ENCODE measurements around the gene EXOSC5. TPM values are rescaled to one million over a fixed set of nuclear protein-coding genes. Genes with fewer than 3 reads are reported as not detected.

The EXOSC5 gene
- total and polyA plus RNA-seq, 2 of the 13 experiments (the other 11 are each of a cell fraction or from before 2014, with no cell fraction given): 24.1 to 26.5 TPM

DNA sequence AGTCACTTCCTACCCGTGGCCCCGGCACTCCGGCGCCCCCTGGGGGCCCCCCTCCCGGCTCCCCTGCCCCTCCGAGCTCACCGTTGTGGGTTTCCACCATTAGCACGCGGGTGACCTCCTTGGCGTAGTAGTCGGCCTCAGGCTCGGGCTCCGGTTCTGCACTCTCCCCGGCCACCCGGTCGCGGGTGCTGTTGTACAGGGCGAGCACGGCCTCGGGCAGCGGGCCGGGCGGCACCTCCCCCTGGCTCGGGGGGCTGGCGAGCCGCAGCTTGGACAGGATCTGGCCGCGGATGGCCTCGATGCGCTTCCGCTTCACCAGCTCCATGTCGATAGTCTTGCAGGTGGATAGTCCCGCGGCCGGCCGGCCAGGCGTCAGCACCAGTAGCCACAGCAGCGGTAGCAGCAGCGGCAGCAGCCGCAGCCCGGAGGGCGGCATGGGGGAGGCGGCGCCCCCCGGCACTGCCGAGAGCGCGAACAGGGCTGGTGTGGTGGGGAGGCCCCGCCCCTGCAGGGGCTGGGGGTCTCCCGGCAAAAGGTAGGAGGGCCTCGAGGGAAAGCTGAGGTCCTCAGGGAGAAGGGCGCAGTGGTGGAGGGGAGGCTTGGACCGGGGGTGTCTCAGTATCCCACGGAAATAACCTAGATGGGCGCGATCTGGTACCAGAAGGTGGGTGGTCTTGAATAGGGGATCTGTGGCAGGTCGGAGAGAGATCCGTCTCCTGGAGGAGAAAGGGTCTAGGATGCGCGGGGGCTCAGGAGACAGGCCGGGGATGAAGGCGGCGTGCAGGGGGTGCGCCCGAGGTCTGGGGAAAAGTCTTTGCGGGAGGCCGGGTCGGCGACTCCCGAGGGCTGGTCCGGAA, 44.3 kb downstream of the EXOSC5 start (continued):
- no peak for TF ChIP-seq HCFC1 (IDR thresholded peaks at IDR 0.05; ENCODE audit: low read depth, low read length)
- TF ChIP-seq, protein P1, sequence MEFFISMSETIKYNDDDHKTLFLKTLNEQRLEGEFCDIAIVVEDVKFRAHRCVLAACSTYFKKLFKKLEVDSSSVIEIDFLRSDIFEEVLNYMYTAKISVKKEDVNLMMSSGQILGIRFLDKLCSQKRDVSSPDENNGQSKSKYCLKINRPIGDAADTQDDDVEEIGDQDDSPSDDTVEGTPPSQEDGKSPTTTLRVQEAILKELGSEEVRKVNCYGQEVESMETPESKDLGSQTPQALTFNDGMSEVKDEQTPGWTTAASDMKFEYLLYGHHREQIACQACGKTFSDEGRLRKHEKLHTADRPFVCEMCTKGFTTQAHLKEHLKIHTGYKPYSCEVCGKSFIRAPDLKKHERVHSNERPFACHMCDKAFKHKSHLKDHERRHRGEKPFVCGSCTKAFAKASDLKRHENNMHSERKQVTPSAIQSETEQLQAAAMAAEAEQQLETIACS (CRISPR knock-in tag; IDR thresholded peaks at IDR 0.05): no peak
- TF ChIP-seq, protein P2, sequence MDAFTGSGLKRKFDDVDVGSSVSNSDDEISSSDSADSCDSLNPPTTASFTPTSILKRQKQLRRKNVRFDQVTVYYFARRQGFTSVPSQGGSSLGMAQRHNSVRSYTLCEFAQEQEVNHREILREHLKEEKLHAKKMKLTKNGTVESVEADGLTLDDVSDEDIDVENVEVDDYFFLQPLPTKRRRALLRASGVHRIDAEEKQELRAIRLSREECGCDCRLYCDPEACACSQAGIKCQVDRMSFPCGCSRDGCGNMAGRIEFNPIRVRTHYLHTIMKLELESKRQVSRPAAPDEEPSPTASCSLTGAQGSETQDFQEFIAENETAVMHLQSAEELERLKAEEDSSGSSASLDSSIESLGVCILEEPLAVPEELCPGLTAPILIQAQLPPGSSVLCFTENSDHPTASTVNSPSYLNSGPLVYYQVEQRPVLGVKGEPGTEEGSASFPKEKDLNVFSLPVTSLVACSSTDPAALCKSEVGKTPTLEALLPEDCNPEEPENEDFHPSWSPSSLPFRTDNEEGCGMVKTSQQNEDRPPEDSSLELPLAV (CRISPR knock-in tag; conservative IDR thresholded peaks at IDR 0.05; ENCODE audit: low read depth): no peak
- no peak for TF ChIP-seq KLF6 (CRISPR knock-in tag; IDR thresholded peaks at IDR 0.05)
- TF ChIP-seq KAT8 (CRISPR knock-in tag; IDR thresholded peaks at IDR 0.05): peak; percentile 63; the same call in 1 of the 2 replicates
- peak in 1 of 2 experiments; percentile 54; a peak in 2 of 4 replicates for TF ChIP-seq POLR2A (IDR thresholded peaks at IDR 0.05; ENCODE audit: insufficient read depth in 1 of 2, low read depth in 2 of 2, low read length in 2 of 2)
- TF ChIP-seq, protein P3, sequence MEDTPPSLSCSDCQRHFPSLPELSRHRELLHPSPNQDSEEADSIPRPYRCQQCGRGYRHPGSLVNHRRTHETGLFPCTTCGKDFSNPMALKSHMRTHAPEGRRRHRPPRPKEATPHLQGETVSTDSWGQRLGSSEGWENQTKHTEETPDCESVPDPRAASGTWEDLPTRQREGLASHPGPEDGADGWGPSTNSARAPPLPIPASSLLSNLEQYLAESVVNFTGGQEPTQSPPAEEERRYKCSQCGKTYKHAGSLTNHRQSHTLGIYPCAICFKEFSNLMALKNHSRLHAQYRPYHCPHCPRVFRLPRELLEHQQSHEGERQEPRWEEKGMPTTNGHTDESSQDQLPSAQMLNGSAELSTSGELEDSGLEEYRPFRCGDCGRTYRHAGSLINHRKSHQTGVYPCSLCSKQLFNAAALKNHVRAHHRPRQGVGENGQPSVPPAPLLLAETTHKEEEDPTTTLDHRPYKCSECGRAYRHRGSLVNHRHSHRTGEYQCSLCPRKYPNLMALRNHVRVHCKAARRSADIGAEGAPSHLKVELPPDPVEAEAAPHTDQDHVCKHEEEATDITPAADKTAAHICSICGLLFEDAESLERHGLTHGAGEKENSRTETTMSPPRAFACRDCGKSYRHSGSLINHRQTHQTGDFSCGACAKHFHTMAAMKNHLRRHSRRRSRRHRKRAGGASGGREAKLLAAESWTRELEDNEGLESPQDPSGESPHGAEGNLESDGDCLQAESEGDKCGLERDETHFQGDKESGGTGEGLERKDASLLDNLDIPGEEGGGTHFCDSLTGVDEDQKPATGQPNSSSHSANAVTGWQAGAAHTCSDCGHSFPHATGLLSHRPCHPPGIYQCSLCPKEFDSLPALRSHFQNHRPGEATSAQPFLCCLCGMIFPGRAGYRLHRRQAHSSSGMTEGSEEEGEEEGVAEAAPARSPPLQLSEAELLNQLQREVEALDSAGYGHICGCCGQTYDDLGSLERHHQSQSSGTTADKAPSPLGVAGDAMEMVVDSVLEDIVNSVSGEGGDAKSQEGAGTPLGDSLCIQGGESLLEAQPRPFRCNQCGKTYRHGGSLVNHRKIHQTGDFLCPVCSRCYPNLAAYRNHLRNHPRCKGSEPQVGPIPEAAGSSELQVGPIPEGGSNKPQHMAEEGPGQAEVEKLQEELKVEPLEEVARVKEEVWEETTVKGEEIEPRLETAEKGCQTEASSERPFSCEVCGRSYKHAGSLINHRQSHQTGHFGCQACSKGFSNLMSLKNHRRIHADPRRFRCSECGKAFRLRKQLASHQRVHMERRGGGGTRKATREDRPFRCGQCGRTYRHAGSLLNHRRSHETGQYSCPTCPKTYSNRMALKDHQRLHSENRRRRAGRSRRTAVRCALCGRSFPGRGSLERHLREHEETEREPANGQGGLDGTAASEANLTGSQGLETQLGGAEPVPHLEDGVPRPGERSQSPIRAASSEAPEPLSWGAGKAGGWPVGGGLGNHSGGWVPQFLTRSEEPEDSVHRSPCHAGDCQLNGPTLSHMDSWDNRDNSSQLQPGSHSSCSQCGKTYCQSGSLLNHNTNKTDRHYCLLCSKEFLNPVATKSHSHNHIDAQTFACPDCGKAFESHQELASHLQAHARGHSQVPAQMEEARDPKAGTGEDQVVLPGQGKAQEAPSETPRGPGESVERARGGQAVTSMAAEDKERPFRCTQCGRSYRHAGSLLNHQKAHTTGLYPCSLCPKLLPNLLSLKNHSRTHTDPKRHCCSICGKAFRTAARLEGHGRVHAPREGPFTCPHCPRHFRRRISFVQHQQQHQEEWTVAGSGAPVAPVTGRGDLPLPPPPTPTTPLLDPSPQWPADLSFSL (CRISPR knock-in tag; IDR thresholded peaks at IDR 0.05): no peak
- no peak for TF ChIP-seq ELF3 (CRISPR knock-in tag; IDR thresholded peaks at IDR 0.05)
- TF ChIP-seq ZNF256 (CRISPR knock-in tag; conservative IDR thresholded peaks at IDR 0.05): peak; percentile 42; the same call in 1 of the 2 replicates
- TF ChIP-seq XRCC5 (optimal IDR thresholded peaks at IDR 0.05; ENCODE audit: low read length): no peak
- peak; percentile 60; the same call in 1 of the 2 replicates for TF ChIP-seq KDM3A (CRISPR knock-in tag; IDR thresholded peaks at IDR 0.05; ENCODE audit: low read depth)
- no peak for TF ChIP-seq FOXA1 (IDR thresholded peaks at IDR 0.05)
- 0 out of 2 replicates have a peak, but pooled peaks have one; percentile 8 for TF ChIP-seq FOXA1 (CRISPR knock-in tag; IDR thresholded peaks at IDR 0.05)
- TF ChIP-seq, protein P4, sequence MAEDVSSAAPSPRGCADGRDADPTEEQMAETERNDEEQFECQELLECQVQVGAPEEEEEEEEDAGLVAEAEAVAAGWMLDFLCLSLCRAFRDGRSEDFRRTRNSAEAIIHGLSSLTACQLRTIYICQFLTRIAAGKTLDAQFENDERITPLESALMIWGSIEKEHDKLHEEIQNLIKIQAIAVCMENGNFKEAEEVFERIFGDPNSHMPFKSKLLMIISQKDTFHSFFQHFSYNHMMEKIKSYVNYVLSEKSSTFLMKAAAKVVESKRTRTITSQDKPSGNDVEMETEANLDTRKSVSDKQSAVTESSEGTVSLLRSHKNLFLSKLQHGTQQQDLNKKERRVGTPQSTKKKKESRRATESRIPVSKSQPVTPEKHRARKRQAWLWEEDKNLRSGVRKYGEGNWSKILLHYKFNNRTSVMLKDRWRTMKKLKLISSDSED (CRISPR knock-in tag; IDR thresholded peaks at IDR 0.05): no peak
- TF ChIP-seq ZBTB1 (CRISPR knock-in tag; IDR thresholded peaks at IDR 0.05; ENCODE audit: borderline replicate concordance): no peak
- TF ChIP-seq GTF3A (CRISPR knock-in tag; conservative IDR thresholded peaks at IDR 0.05): no peak
- no peak for TF ChIP-seq LCORL (IDR thresholded peaks at IDR 0.05)
- peak; percentile 34; the same call in 1 of the 2 replicates for TF ChIP-seq LCORL (CRISPR knock-in tag; IDR thresholded peaks at IDR 0.05)
- TF ChIP-seq ZFP37 (CRISPR knock-in tag; IDR thresholded peaks at IDR 0.05; ENCODE audit: borderline replicate concordance): no peak
- no peak for TF ChIP-seq MED8 (CRISPR knock-in tag; IDR thresholded peaks at IDR 0.05; ENCODE audit: insufficient replicate concordance)
